Fibroblast of the aortic adventitia (primary cell): Measurements from ENCODE around the gene NELFA. TPM values are rescaled to one million over a fixed set of nuclear protein-coding genes. Genes with fewer than 3 reads are reported as not detected.

ENCODE experiments used
- DNase-seq: peaks from one replicate; pipeline ENCODE4 v3.0.0-alpha.2; 2010; ENCODE audit warnings: low read depth
- H3K4me3 ChIP-seq: 2 replicates; pipeline ENCODE4 v1.5.1; 2011; ENCODE audit warnings: low read depth, mild to moderate bottlenecking, control low read depth, low read length, moderate library complexity
- total RNA-seq: library from RNA; depleted of rRNA; stranded (reverse); fragments of >200 nt; gene quantifications from 2 replicates; pipeline ENCODE4 v1.2.3, GENCODE V29; 2012; ENCODE audit warnings: low replicate concordance
- TF ChIP-seq, protein P1 (sequence below): IDR thresholded peaks from 2 replicates; pipeline ENCODE4 v1.5.1; 2011; ENCODE audit warnings: mild to moderate bottlenecking, low read length, control low read depth, inconsistent platforms; ENCODE audit not compliant: insufficient read depth

NELFA gene
- total RNA-seq, 1 donor, result 14.8 TPM

DNA sequence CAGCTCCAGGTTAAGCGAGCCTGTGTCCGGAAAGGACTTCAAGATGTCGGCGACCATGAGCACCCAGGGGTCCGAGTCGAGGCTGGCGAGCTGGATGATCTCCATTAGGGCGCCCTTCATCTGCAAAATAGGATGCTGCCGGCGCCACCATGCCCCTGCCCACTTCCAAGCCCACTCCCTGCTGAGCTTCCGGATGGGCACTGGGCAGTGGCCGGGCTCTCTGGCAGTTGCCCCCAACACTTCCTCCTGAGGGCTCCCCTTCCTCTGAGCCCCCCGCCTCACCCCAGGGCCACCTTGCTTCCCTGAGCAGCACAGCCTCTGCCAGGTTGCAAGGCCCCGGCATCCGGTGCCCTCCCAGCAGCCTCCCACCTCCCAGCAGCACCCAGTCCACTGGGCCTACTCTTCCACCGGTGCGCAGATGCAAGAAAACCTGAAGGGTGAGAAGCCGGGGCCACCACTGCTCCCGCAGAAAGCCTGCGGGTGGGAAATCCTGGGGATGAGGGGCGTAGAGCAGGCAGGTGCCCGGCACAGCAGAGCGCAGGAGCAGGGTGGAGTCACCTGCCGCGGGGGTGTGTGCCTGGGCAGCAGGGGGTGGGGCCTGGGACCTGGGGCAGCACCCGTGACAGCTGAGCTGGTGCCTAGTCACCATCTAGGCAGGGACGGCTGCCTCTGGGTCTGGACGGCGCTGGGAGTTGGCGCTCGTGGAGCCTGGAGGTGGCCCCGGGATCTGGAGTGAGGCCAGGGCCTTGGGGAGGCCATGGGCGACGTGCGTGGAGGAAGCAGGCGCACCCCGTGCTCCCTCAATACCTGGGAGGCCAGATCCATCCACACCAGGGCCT, 17.0 kb downstream of the NELFA start:
- TF ChIP-seq, protein P1, sequence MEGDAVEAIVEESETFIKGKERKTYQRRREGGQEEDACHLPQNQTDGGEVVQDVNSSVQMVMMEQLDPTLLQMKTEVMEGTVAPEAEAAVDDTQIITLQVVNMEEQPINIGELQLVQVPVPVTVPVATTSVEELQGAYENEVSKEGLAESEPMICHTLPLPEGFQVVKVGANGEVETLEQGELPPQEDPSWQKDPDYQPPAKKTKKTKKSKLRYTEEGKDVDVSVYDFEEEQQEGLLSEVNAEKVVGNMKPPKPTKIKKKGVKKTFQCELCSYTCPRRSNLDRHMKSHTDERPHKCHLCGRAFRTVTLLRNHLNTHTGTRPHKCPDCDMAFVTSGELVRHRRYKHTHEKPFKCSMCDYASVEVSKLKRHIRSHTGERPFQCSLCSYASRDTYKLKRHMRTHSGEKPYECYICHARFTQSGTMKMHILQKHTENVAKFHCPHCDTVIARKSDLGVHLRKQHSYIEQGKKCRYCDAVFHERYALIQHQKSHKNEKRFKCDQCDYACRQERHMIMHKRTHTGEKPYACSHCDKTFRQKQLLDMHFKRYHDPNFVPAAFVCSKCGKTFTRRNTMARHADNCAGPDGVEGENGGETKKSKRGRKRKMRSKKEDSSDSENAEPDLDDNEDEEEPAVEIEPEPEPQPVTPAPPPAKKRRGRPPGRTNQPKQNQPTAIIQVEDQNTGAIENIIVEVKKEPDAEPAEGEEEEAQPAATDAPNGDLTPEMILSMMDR, result no peak
- no peak for DNase-seq
- H3K4me3 ChIP-seq, result no peak overlapping the region

DNA sequence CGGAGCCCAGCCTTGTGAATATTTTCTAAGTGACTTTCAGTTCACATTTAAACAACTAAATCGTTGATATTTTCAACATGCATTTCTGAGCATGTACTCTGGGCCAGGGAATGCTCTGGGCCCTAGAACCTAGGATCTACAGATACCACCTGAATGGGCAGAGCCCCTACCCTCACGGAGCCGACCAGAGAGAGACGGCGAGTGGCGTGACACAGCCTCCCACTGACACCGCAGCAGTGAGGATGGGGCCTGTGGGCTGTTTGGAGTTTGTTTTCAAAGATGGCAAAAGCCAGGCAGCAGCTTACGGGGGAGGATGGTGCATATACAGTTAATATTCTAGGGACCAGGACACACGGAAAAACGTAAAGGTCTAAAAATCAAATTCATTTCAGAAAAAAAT, 17.7 kb downstream of the NELFA start:
- DNase-seq, result no peak
- H3K4me3 ChIP-seq, result no peak overlapping the region
- TF ChIP-seq, protein P1, result no peak

DNA sequence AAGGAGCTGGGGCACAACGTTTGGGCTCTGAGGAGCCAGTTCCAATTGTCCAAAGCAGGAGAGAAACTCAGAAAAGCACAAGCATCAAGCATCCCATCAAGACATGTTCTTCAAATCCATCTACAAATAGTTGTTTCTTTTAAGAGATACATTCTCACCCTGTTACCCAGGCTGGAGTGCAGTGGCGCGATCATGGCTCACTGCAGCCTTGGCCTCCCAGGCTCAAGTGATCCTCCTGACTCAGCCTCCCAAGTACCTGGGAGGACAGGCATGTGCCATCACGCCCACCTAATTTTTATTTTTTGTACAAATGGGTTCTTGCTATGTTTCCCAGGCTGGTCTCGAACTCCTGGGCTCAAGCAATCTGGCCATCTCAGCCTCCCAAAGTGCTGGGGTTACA, 18.1 kb downstream of the NELFA start:
- TF ChIP-seq, protein P1, result no peak
- no peak overlapping the region for H3K4me3 ChIP-seq
- no peak for DNase-seq

DNA sequence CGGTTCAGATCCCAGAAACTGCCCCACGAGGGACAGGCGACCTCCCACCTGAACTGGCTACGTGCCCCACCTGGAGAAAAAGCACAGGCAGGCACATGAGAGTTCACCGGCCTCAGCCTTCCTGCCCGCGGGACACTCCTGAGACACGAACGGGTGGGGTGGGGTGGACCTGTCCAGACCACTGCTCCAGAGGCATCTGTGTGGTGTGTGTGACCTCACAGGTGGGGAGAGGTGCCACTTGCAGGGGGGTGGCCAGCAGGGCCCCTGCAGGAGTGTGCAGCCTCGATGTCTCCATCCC, 18.5 kb downstream of the NELFA start:
- TF ChIP-seq, protein P1, result no peak
- DNase-seq, result no peak
- H3K4me3 ChIP-seq, result no peak overlapping the region

DNA sequence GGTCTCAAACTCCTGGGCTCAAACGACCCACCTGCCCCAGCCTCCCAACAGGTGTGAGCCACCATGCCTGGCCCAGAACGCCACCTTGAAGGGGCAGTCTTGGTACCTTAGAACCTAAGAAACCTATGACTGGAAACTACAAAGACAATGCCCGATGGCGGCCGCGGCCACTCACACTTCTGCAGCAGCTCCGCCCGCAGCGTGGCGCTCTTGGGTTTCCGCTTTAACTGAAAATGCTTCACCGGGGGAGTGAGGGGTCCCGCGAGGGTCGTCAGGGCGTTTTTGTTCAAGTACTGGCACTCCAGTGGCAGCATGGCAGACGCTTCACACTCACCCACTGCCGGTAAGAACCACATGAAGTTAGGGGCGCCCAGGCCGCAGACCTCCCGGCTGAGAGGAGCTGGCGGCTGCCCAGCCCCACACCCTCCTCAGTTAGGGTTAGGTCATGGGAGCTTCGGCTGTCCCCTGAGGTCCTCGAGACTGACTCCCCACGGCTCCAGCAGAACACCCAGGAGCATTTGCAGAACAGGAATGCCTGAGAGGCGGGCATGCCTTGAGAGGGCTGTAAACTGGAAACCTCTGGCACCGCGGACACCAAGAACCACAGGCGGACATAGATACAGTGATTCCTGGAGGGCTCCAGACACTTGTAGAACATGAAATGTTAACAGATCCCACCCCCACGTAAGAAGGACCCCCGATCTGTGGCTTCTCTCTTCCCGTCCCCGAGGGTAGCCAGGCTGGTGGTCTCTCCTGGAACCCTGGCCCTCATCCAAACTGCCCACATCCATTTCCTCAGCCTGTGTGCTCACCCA, 19.0 kb downstream of the NELFA start:
- no peak for DNase-seq
- TF ChIP-seq, protein P1, result no peak
- H3K4me3 ChIP-seq, result no peak overlapping the region

DNA sequence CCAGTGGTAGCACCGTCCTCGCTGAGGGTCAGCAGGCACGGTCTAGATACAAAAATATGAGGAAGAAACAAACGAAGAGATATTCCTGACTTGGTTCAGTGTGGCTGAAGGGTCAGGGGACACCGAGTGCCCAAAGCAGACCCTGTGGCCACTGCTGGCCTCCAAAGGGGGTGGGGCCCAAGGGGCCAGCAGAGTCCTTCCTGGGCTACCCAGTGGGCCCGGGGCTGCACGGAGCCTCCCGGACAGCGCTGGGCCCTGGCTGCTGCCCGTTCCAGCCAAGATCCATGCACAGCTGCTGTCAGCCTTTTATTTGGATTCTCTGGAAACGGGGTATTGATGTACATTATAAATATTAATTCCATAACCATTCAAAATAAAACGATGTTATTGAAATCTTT, 20.4 kb downstream of the NELFA start:
- DNase-seq, result no peak
- no peak overlapping the region for H3K4me3 ChIP-seq
- TF ChIP-seq, protein P1, result no peak
